ENCODE measurements around the gene OCLN. TPM values are rescaled to one million over a fixed set of nuclear protein-coding genes. Genes with fewer than 3 reads are reported as not detected.
A peak's percentile ranks its signal among the peaks of the same experiment; 100 is the strongest.

OCLN gene
- total and polyA plus RNA-seq, 4 donors = 0.54 to 2.6 (median 2.1) TPM

DNA sequence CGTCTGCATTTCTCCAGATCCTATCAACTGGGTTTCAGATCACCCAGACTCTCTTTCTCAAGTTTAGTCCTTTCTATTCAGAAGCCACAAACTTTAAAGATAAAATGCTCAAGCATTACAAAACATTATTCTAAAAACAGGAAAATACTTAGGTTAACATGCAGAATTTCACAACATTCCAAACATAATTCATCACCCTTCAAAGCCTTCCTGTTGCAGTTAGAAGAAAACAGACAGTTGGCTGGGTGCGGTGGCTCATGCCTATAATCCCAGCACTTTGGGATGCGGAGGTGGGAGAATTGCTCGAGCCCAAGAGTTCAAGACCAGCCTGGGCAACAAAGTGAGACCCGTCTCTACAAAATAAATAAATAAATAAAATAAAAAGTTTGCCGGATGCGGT lies 7.7 kb upstream of the OCLN start:
- H3K9me3 ChIP-seq (ENCODE audit: control insufficient read depth, low read length) = no peaks in the 10 kb centered on the region
- H3K4me1 ChIP-seq (ENCODE audit: control insufficient read depth in 1 of 2, insufficient read depth in 2 of 2, low read length in 2 of 2) = no peaks in the 10 kb centered on the region
- DNase-seq (no peak), ATAC-seq (ENCODE audit: low FRiP score) (no peak)
- H3K27me3 ChIP-seq (ENCODE audit: control insufficient read depth in 1 of 2, insufficient read depth in 2 of 2, low read length in 1 of 2) = no peaks in the 10 kb centered on the region
- no peak overlapping the region for H3K4me3 ChIP-seq (ENCODE audit: low read length in 2 of 2)
- 69% methylated on average over 7 of the region's 7 CpGs for WGBS, 2 donors
- intact Hi-C loops (cut with DNase I) = no loop called here
- no peak overlapping the region for H3K27ac ChIP-seq (ENCODE audit: low read depth in 1 of 2, low read length in 2 of 2)
- no peaks in the 10 kb centered on the region for H3K36me3 ChIP-seq (ENCODE audit: control insufficient read depth in 1 of 2, insufficient read depth in 2 of 2, low read length in 1 of 2)

GRCh38 chr5:69485471-69485870 lies 7.1 kb upstream of the OCLN start:
- intact Hi-C loops (cut with DNase I) = no loop called here
- WGBS, 2 donors = 88 to 93% methylated on average over 1 of the region's 1 CpG

GRCh38 chr5:69489246-69489645 lies 3.3 kb upstream of the OCLN start:
- ATAC-seq (ENCODE audit: low FRiP score) (no peak), DNase-seq (no peak)
- 66 to 69% methylated on average over 4 of the region's 4 CpGs for WGBS, 2 donors
- Histone ChIP-seq H3K9me3 (ENCODE audit: control insufficient read depth, low read length) (no peaks in the 10 kb centered on the region), H3K36me3 (ENCODE audit: control insufficient read depth in 1 of 2, insufficient read depth in 2 of 2, low read length in 1 of 2) (no peaks in the 10 kb centered on the region), H3K27me3 (ENCODE audit: control insufficient read depth in 1 of 2, insufficient read depth in 2 of 2, low read length in 1 of 2) (peaks cover 0 to 4% of the 10 kb centered on the region in 2 donors), H3K27ac (ENCODE audit: low read depth in 1 of 2, low read length in 2 of 2) (no peak overlapping the region), H3K4me1 (ENCODE audit: control insufficient read depth in 1 of 2, insufficient read depth in 2 of 2, low read length in 2 of 2) (no peaks in the 10 kb centered on the region), H3K4me3 (ENCODE audit: low read length in 2 of 2) (no peak overlapping the region)
- intact Hi-C loops (cut with DNase I) = no loop called here

More at GRCh38 chr5:69485471-69485870, 7.1 kb upstream of the OCLN start:
- Histone ChIP-seq H3K4me1 (ENCODE audit: control insufficient read depth in 1 of 2, insufficient read depth in 2 of 2, low read length in 2 of 2) (no peaks in the 10 kb centered on the region), H3K4me3 (ENCODE audit: low read length in 2 of 2) (no peak overlapping the region), H3K27ac (ENCODE audit: low read depth in 1 of 2, low read length in 2 of 2) (no peak overlapping the region), H3K36me3 (ENCODE audit: control insufficient read depth in 1 of 2, insufficient read depth in 2 of 2, low read length in 1 of 2) (no peaks in the 10 kb centered on the region), H3K27me3 (ENCODE audit: control insufficient read depth in 1 of 2, insufficient read depth in 2 of 2, low read length in 1 of 2) (no peaks in the 10 kb centered on the region), H3K9me3 (ENCODE audit: control insufficient read depth, low read length) (no peaks in the 10 kb centered on the region)
- ATAC-seq (ENCODE audit: low FRiP score) (no peak), DNase-seq (no peak)

DNA sequence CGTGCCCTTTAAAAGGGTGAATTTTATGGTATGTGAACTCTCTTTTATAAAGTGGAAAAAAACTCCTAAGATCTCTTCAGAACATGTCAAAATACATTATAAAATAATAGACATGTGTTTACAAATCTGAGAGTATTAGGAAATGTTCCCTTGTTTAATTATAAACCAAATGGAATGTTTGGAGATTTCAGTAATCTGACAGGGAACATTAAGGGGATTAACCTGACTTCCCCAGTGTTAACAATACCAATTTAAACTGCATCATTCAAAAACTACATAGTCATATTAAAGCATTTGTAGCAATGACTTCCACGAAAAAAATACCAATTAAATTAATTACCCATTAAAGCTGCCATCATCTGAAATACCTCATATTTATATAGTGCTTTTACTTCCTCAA lies 1.6 kb upstream of the OCLN start:
- DNase-seq (no peak), ATAC-seq (ENCODE audit: low FRiP score) (no peak)
- peaks cover 0 to 4% of the 10 kb centered on the region in 2 donors for H3K27me3 ChIP-seq (ENCODE audit: control insufficient read depth in 1 of 2, insufficient read depth in 2 of 2, low read length in 1 of 2)
- intact Hi-C loops (cut with DNase I) = no loop called here
- no peak overlapping the region for H3K27ac ChIP-seq (ENCODE audit: low read depth in 1 of 2, low read length in 2 of 2)
- no peak overlapping the region for H3K4me3 ChIP-seq (ENCODE audit: low read length in 2 of 2)
- H3K36me3 ChIP-seq (ENCODE audit: control insufficient read depth in 1 of 2, insufficient read depth in 2 of 2, low read length in 1 of 2) = no peaks in the 10 kb centered on the region
- no peaks in the 10 kb centered on the region for H3K4me1 ChIP-seq (ENCODE audit: control insufficient read depth in 1 of 2, insufficient read depth in 2 of 2, low read length in 2 of 2)
- no peaks in the 10 kb centered on the region for H3K9me3 ChIP-seq (ENCODE audit: control insufficient read depth, low read length)
- 67 to 69% methylated on average over 2 of the region's 2 CpGs for WGBS, 2 donors

GRCh38 chr5:69491838-69492390 lies 676 bp upstream of the OCLN start:
- no peak for DNase-seq
- Histone ChIP-seq H3K4me1 (ENCODE audit: control insufficient read depth in 1 of 2, insufficient read depth in 2 of 2, low read length in 2 of 2) (no peaks in the 10 kb centered on the region), H3K4me3 (ENCODE audit: low read length in 2 of 2) (peak overlapping the region in 1 of 2 donors; percentile 27), H3K27me3 (ENCODE audit: control insufficient read depth in 1 of 2, insufficient read depth in 2 of 2, low read length in 1 of 2) (peaks cover 0 to 4% of the 10 kb centered on the region in 2 donors), H3K9me3 (ENCODE audit: control insufficient read depth, low read length) (no peaks in the 10 kb centered on the region), H3K27ac (ENCODE audit: low read depth in 1 of 2, low read length in 2 of 2) (no peak overlapping the region), H3K36me3 (ENCODE audit: control insufficient read depth in 1 of 2, insufficient read depth in 2 of 2, low read length in 1 of 2) (no peaks in the 10 kb centered on the region)
- no peak for ATAC-seq (ENCODE audit: low FRiP score)
- WGBS, 2 donors = 6 to 7% methylated on average over 17 of the region's 17 CpGs
- intact Hi-C loops (cut with DNase I) = no loop called here

DNA sequence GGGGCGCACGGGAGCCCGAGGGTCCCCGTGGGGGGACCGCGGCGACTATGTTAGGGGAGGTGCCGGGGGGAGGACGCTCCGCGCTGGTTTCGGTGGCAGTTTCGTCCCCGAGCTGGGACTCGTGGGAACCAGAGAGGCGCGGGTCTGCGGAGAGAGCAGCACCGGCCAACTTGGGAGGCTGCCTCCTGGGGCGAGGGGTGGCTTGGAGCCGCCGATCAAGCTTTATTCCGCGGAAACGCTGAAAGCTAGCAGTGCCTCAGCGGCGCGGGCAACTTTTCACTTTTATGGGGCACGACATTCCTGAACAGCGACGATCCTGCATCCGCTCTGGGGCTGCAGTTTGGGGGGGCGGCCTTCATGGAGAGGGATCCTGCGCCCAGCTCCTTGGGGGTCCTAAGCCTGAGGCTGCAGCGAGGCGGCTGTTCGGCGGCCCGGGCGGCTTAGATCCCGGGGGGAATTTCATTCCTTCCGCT lies 369 bp downstream of the OCLN start:
- intact Hi-C loops (cut with DNase I) = no loop called here
- Histone ChIP-seq H3K9me3 (ENCODE audit: control insufficient read depth, low read length) (no peaks in the 10 kb centered on the region), H3K36me3 (ENCODE audit: control insufficient read depth in 1 of 2, insufficient read depth in 2 of 2, low read length in 1 of 2) (no peaks in the 10 kb centered on the region), H3K27ac (ENCODE audit: low read depth in 1 of 2, low read length in 2 of 2) (no peak overlapping the region), H3K4me3 (ENCODE audit: low read length in 2 of 2) (peak overlapping the region; percentile 27 to 29), H3K4me1 (ENCODE audit: control insufficient read depth in 1 of 2, insufficient read depth in 2 of 2, low read length in 2 of 2) (no peaks in the 10 kb centered on the region), H3K27me3 (ENCODE audit: control insufficient read depth in 1 of 2, insufficient read depth in 2 of 2, low read length in 1 of 2) (peaks cover 0 to 4% of the 10 kb centered on the region in 2 donors)
- ATAC-seq (ENCODE audit: low FRiP score) (peak; percentile 44), DNase-seq (no peak)
- 0% methylated on average over 37 to 42 of the region's 42 CpGs for WGBS, 2 donors

DNA sequence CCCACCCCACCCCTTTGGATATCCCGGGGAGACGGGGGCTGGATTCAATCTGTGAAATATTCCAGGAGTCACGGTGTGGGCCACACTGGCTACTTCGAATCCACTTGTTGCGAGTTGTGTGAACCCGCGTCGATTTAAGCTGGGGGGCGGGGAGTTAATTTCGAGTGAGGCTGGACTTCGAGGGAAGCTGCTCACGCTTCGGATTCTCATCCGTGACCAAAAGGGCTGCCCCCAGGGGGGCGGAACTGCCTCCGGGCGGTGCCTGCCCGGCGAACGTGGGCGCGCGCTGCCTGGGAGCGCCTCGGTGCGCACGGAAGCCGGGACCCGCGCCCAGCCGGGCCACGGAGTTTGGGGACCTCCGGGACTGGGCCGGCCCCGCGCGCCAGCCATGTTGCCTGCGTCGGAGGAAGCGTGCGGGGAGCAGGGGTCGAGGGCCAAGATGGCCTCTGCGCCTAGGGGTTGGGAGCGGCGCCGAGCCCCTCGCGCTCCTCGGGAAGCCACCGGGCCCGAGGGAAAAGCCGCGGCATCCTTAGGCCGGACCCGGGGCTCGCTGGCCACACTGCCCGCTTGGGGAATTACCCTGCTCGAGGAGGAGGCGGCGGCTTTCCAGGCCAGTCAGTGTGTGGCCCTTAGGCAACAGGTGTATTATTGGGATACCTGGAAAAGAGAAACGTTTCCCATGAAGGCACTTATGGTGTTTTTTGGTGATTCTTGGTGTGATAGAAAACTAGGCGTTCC lies 975 bp downstream of the OCLN start:
- DNase-seq (peak; percentile 48 to 77), ATAC-seq (ENCODE audit: low FRiP score) (peak; percentile 51)
- 2% methylated on average over 58 to 62 of the region's 62 CpGs for WGBS, 2 donors
- Histone ChIP-seq H3K36me3 (ENCODE audit: control insufficient read depth in 1 of 2, insufficient read depth in 2 of 2, low read length in 1 of 2) (no peaks in the 10 kb centered on the region), H3K4me1 (ENCODE audit: control insufficient read depth in 1 of 2, insufficient read depth in 2 of 2, low read length in 2 of 2) (no peaks in the 10 kb centered on the region), H3K4me3 (ENCODE audit: low read length in 2 of 2) (peak overlapping the region; percentile 27 to 29), H3K27me3 (ENCODE audit: control insufficient read depth in 1 of 2, insufficient read depth in 2 of 2, low read length in 1 of 2) (peaks cover 0 to 4% of the 10 kb centered on the region in 2 donors), H3K27ac (ENCODE audit: low read depth in 1 of 2, low read length in 2 of 2) (no peak overlapping the region), H3K9me3 (ENCODE audit: control insufficient read depth, low read length) (no peaks in the 10 kb centered on the region)
- intact Hi-C loops (cut with DNase I) = no loop called here

DNA sequence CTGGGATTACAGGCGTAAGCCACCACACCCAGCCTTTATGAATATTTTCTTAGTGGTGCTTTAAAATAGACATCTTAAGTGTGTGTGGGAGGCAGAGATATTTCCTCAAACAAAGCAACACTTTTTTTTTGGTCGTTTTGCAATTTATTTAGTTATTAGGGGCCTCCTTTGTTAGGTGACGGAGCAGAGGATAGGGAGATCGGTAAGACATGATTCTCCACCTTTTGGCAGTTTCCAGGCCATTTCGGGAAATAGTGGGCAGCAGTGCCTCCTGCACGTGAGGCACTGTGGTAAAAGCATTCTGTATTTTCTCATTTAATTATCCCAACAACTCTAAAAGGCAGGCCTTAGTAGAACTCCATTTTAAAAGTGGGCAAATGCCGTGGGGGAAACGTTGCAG lies 1.9 kb downstream of the OCLN start:
- Histone ChIP-seq H3K36me3 (ENCODE audit: control insufficient read depth in 1 of 2, insufficient read depth in 2 of 2, low read length in 1 of 2) (no peaks in the 10 kb centered on the region), H3K27me3 (ENCODE audit: control insufficient read depth in 1 of 2, insufficient read depth in 2 of 2, low read length in 1 of 2) (peaks cover 0 to 4% of the 10 kb centered on the region in 2 donors), H3K27ac (ENCODE audit: low read depth in 1 of 2, low read length in 2 of 2) (no peak overlapping the region), H3K4me1 (ENCODE audit: control insufficient read depth in 1 of 2, insufficient read depth in 2 of 2, low read length in 2 of 2) (no peaks in the 10 kb centered on the region), H3K9me3 (ENCODE audit: control insufficient read depth, low read length) (no peaks in the 10 kb centered on the region), H3K4me3 (ENCODE audit: low read length in 2 of 2) (no peak overlapping the region)
- no peak for DNase-seq
- intact Hi-C loops (cut with DNase I) = no loop called here
- ATAC-seq (ENCODE audit: low FRiP score) = no peak
- WGBS, 2 donors = 87% methylated on average over 8 of the region's 8 CpGs

DNA sequence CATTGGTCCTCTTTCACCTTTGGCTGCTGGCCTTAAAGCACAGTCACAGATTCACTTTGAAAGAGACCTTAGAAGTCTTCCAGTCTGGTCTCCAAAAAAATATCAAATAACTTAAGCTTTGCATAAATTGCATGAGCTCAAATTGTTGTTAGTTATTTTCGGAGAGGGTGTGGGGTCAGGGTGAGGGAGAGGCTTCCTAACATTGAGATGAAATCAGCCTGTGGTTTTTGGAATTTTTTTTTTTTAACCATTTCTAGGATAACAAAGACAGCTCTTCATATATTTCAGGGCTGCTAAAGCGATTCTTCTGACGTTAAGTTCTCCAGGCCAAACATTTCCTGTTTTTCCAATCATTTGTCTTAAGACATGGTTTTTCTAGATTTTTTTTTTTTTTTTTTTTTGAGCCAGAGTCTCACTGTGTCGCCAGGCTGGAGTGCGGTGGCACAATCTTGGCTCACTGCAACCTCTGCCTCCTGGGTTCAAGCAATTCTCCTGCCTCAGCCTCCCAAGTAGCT lies 4.5 kb downstream of the OCLN start:
- Histone ChIP-seq H3K4me1 (ENCODE audit: control insufficient read depth in 1 of 2, insufficient read depth in 2 of 2, low read length in 2 of 2) (no peaks in the 10 kb centered on the region), H3K9me3 (ENCODE audit: control insufficient read depth, low read length) (no peaks in the 10 kb centered on the region), H3K36me3 (ENCODE audit: control insufficient read depth in 1 of 2, insufficient read depth in 2 of 2, low read length in 1 of 2) (no peaks in the 10 kb centered on the region), H3K27me3 (ENCODE audit: control insufficient read depth in 1 of 2, insufficient read depth in 2 of 2, low read length in 1 of 2) (peaks cover 0 to 4% of the 10 kb centered on the region in 2 donors), H3K27ac (ENCODE audit: low read depth in 1 of 2, low read length in 2 of 2) (no peak overlapping the region), H3K4me3 (ENCODE audit: low read length in 2 of 2) (no peak overlapping the region)
- no peak for ATAC-seq (ENCODE audit: low FRiP score)
- 62 to 65% methylated on average over 5 of the region's 5 CpGs for WGBS, 2 donors
- DNase-seq = no peak
- intact Hi-C loops (cut with DNase I) = no loop called here
